Measurements from ENCODE around the gene NYAP2.

DNA sequence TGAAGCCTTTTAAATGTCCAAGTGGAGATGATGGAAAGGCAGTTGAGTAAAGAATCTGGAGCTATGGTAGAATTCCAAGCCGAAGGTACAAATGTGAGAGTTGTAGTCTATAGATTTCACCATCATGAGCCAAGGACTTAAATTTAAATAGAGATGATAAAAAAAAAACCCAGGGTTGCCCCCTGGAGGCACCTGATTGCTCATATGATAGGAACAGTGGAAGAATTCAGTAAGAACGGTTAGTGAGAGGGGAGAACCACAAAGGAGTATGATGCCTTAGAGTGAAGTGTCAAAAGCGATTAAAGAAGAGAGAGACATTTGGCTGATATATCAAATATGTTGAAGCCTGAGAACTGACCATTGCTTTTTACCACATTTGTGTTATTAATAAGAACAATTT, 11.9 kb downstream of the NYAP2 start:
- TF ChIP-seq, protein P1, sequence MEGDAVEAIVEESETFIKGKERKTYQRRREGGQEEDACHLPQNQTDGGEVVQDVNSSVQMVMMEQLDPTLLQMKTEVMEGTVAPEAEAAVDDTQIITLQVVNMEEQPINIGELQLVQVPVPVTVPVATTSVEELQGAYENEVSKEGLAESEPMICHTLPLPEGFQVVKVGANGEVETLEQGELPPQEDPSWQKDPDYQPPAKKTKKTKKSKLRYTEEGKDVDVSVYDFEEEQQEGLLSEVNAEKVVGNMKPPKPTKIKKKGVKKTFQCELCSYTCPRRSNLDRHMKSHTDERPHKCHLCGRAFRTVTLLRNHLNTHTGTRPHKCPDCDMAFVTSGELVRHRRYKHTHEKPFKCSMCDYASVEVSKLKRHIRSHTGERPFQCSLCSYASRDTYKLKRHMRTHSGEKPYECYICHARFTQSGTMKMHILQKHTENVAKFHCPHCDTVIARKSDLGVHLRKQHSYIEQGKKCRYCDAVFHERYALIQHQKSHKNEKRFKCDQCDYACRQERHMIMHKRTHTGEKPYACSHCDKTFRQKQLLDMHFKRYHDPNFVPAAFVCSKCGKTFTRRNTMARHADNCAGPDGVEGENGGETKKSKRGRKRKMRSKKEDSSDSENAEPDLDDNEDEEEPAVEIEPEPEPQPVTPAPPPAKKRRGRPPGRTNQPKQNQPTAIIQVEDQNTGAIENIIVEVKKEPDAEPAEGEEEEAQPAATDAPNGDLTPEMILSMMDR (IDR thresholded peaks at IDR 0.05), result no peak
- no peak for TF ChIP-seq POLR2AphosphoS5 (IDR thresholded peaks at IDR 0.05)
- TF ChIP-seq EP300 (IDR thresholded peaks at IDR 0.05; ENCODE audit: low read depth), result no peak

Measured in transverse colon (tissue), 4 donors.